Glomerular visceral epithelial cell (primary cell): Measurements from ENCODE around the gene ALK.
A peak's percentile ranks its signal among the peaks of the same experiment; 100 is the strongest.

Experiments
- DNase-seq: peaks from one replicate; pipeline ENCODE4 v3.0.0-alpha.2; 2016; ENCODE audit errors: extremely low spot score

ALK gene

GRCh38 chr2:29902356-29902755 is 19.0 kb downstream of the ALK start:
- no peak for DNase-seq

- no peak for DNase-seq
Observed at GRCh38 chr2:29900971-29901633, 20.3 kb downstream of the ALK start.

GRCh38 chr2:29898999-29899398 is 22.4 kb downstream of the ALK start:
- no peak for DNase-seq

- no peak for DNase-seq
Observed at GRCh38 chr2:29894822-29895614, 26.4 kb downstream of the ALK start.

- DNase-seq = no peak
Observed at GRCh38 chr2:29892585-29893259, 28.7 kb downstream of the ALK start.

- no peak for DNase-seq
Observed at GRCh38 chr2:29881089-29881730, 40.2 kb downstream of the ALK start.

GRCh38 chr2:29880084-29880483 is 41.3 kb downstream of the ALK start:
- no peak for DNase-seq

- DNase-seq = no peak
Observed at GRCh38 chr2:29879456-29879855, 41.9 kb downstream of the ALK start.

- DNase-seq = peak; percentile 63
Observed at GRCh38 chr2:29878898-29879297, 42.5 kb downstream of the ALK start.

- DNase-seq = no peak
Observed at GRCh38 chr2:29876374-29876773, 45.0 kb downstream of the ALK start.

GRCh38 chr2:29874745-29875144 is 46.6 kb downstream of the ALK start:
- no peak for DNase-seq

GRCh38 chr2:29872870-29873269 is 48.5 kb downstream of the ALK start:
- no peak for DNase-seq

- DNase-seq = no peak
Observed at GRCh38 chr2:29871541-29871940, 49.8 kb downstream of the ALK start.

GRCh38 chr2:29865512-29865911 is 55.9 kb downstream of the ALK start:
- no peak for DNase-seq

- DNase-seq = no peak
Observed at GRCh38 chr2:29864988-29865387, 56.4 kb downstream of the ALK start.

GRCh38 chr2:29855924-29856639 is 65.3 kb downstream of the ALK start:
- DNase-seq = no peak

- no peak for DNase-seq
Observed at GRCh38 chr2:29850794-29851193, 70.6 kb downstream of the ALK start.

- DNase-seq = no peak
Observed at GRCh38 chr2:29848566-29849310, 72.6 kb downstream of the ALK start.

GRCh38 chr2:29847886-29848285 is 73.5 kb downstream of the ALK start:
- no peak for DNase-seq

- no peak for DNase-seq
Observed at GRCh38 chr2:29844713-29845326, 76.6 kb downstream of the ALK start.
